C4-2B (cell line): ENCODE data around the gene PTAFR.

ENCODE experiments used
- H3K27ac ChIP-seq: fragments of 450-650 bp; 2 replicates; pipeline ENCODE4 v1.5.1; 2017
- ZFX ChIP-seq: fragments of 450-650 bp; IDR thresholded peaks from 2 replicates; pipeline ENCODE4 v1.6.1; 2017
- TF ChIP-seq, protein P1 (sequence below): fragments of 450-650 bp; conservative IDR thresholded peaks from 2 replicates; pipeline ENCODE4 v1.5.1; 2017; ENCODE audit warnings: mild to moderate bottlenecking

Gene PTAFR

DNA sequence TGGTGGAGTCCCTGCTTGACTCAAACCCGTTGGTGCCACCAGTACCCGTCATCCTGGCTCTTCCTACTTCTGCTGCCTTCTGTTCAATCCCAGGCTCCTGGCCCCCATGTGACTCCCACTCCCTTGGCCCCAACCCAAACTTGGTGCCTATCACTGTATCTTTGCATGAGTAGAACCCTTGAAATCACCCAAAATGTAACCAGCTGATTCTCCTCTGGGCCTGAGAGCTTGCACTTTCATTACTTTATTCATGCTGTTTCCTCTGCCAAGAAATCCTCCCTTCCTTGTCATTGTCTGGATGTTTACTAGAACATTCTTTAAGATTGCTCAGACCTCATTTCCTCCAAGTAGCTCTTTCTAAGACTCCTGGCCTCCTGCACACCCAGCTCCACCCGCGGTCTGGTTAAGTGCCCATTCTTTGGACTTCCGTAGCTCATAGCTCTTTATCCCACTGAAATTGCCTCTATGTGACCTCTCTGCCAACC is 15.7 kb downstream of the PTAFR start:
- H3K27ac ChIP-seq, result no peak overlapping the region
- TF ChIP-seq, protein P1, sequence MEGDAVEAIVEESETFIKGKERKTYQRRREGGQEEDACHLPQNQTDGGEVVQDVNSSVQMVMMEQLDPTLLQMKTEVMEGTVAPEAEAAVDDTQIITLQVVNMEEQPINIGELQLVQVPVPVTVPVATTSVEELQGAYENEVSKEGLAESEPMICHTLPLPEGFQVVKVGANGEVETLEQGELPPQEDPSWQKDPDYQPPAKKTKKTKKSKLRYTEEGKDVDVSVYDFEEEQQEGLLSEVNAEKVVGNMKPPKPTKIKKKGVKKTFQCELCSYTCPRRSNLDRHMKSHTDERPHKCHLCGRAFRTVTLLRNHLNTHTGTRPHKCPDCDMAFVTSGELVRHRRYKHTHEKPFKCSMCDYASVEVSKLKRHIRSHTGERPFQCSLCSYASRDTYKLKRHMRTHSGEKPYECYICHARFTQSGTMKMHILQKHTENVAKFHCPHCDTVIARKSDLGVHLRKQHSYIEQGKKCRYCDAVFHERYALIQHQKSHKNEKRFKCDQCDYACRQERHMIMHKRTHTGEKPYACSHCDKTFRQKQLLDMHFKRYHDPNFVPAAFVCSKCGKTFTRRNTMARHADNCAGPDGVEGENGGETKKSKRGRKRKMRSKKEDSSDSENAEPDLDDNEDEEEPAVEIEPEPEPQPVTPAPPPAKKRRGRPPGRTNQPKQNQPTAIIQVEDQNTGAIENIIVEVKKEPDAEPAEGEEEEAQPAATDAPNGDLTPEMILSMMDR, result no peak
- TF ChIP-seq ZFX, result no peak

GRCh38 chr1:28159680-28160079 is 16.8 kb downstream of the PTAFR start:
- no peak for TF ChIP-seq ZFX
- TF ChIP-seq, protein P1, result no peak
- H3K27ac ChIP-seq, result no peak overlapping the region

GRCh38 chr1:28159243-28159642 is 17.2 kb downstream of the PTAFR start:
- TF ChIP-seq, protein P1, result no peak
- TF ChIP-seq ZFX, result no peak
- no peak overlapping the region for H3K27ac ChIP-seq

DNA sequence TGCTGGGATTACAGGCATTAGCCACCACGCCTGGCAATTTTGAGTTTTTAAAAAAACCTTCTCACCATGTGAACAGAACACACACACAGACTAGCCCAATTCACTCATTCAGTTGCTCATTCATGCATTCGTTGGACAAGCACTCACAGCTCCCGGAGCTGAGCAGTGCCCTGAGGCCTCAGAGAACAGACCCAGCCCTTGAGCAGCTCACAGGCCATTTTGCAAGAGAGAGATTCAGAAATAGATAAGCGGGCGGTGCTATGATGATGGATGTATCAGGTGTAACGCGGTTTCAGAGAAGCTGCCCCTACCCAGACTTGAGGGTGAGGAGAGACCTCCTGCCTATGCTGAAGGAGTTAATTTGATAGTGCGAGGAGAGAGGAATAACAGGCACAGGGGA is 18.6 kb downstream of the PTAFR start:
- H3K27ac ChIP-seq, result no peak overlapping the region
- no peak for TF ChIP-seq ZFX
- TF ChIP-seq, protein P1, result no peak

DNA sequence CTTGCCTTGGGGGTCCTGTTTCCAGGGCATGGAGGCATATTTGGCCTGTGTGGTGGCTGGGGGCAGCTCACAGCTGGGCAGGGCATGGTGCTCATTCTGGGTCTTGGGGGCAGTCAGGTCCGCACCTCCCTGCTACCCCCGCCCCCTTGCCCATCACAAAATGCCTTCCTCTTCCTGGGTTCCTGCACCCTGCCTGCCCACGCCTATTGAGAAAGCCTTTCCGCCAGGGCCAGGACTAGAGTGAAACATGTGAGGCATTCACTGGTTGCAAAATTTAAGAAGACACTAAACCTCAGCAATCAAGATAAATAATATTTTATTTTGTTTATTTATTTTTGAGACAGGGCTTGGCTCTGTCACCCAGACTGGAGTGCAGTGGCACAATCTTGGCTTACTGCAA is 19.7 kb downstream of the PTAFR start:
- H3K27ac ChIP-seq, result no peak overlapping the region
- no peak for TF ChIP-seq ZFX
- TF ChIP-seq, protein P1, result no peak

DNA sequence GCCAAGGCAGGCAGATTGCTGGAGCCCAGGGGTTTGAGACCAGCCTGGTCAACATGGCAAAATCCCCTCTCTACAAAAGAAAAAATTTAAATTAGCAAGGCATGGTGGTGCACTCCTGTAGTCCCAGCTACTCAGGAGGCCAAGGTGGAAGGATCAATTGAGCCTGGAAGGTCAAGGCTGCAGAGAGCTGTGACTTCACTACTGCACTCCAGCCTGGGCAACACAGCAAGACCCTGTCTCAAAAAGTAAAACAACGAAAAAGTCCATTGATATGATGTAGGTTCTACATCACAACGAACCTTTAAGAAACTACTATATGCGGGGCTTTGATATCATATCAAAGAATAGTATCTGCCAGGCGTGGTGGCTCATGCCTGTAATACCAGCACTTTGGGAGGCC is 20.9 kb downstream of the PTAFR start:
- H3K27ac ChIP-seq, result no peak overlapping the region
- no peak for TF ChIP-seq ZFX

GRCh38 chr1:28154078-28154594 is 22.4 kb downstream of the PTAFR start:
- no peak overlapping the region for H3K27ac ChIP-seq
- TF ChIP-seq ZFX, result no peak
- TF ChIP-seq, protein P1, result no peak

GRCh38 chr1:28150125-28150780 is 26.2 kb downstream of the PTAFR start:
- H3K27ac ChIP-seq, result no peak overlapping the region
- no peak for TF ChIP-seq ZFX
- TF ChIP-seq, protein P1, result no peak
